ENCODE results near the gene BOLA2B. TPM values are rescaled to one million over a fixed set of nuclear protein-coding genes. Genes with fewer than 3 reads are reported as not detected.

BOLA2B gene
- total and polyA plus RNA-seq, 4 experiments from 2014 or later = 62.1 to 169 (median 111) TPM

DNA sequence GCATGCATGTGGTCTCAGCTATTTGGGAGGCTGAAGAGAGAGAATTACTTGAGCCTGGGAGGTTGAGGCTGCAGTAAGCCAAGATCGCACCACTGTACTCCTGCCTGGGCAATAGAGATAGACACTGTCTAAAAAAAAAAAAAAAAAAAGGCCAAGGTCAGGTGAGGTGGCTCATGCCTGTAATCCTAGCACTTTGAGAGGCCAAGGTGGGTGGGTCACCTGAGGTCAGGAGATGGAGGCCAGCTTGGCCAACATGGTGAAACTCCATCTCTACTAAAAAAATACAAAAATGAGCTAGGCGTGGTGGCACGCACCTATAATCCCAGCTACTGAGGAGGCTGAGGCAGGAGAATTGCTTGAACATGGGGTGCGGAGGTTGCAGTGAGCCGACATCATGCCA, 38.3 kb downstream of the BOLA2B start:
- Histone ChIP-seq H3K4me3 (ENCODE audit: low read length in 2 of 2) (no peak overlapping the region), H3K36me3 (ENCODE audit: insufficient read depth, low read length) (no peaks in the 10 kb centered on the region), H3K27me3 (ENCODE audit: insufficient read depth, low read length) (no peaks in the 10 kb centered on the region), H3K9me3 (ENCODE audit: control insufficient read depth in 1 of 2, low read length in 2 of 2) (no peaks in the 10 kb centered on the region), H3K27ac (ENCODE audit: low read depth, low read length) (no peak overlapping the region), H3K4me1 (ENCODE audit: insufficient read depth, low read length) (no peaks in the 10 kb centered on the region)
- H3K27me3 Mint-ChIP-seq = no peaks in the 10 kb centered on the region
- H3K4me1 Mint-ChIP-seq = no peaks in the 10 kb centered on the region
- peaks cover 0 to 6% (median under 1%) of the 10 kb centered on the region in 8 donors for H3K9me3 Mint-ChIP-seq
- intact Hi-C loops (cut with micrococcal nuclease) = no loop called here
- DNase-seq = no peak
- H3K4me3 Mint-ChIP-seq = no peak overlapping the region
- H3K27ac Mint-ChIP-seq = no peak overlapping the region
- POLR2A ChIA-PET (ENCODE audit: partially characterized antibody) = no interaction called here
- CTCF ChIA-PET (ENCODE audit: partially characterized antibody) = interaction anchor here (1.8 kb wide), 1 partner anchor 12 kb away, joined by 4 read pairs; no protein-coding TSS in a partner anchor
- no peaks in the 10 kb centered on the region for H3K36me3 Mint-ChIP-seq

GRCh38 chr16:30152517-30152916, 40.9 kb downstream of the BOLA2B start:
- no peak overlapping the region for H3K27ac ChIP-seq (ENCODE audit: low read depth, low read length)
- H3K9me3 ChIP-seq (ENCODE audit: control insufficient read depth in 1 of 2, low read length in 2 of 2) = peaks cover 0 to 6% of the 10 kb centered on the region in 2 donors
- POLR2A ChIA-PET (ENCODE audit: partially characterized antibody) = interaction anchor here (1.4 kb wide), 1 partner anchor 31 kb away, joined by 4 read pairs; the partner anchor contains the start of gene CORO1A
- intact Hi-C loops (cut with micrococcal nuclease) = no loop called here
- Mint-ChIP-seq H3K27ac (no peak overlapping the region), H3K27me3 (no peaks in the 10 kb centered on the region), H3K4me1 (no peaks in the 10 kb centered on the region), H3K4me3 (no peak overlapping the region), H3K9me3 (peaks cover 0 to 21% (median 9%) of the 10 kb centered on the region in 8 donors), H3K36me3 (no peaks in the 10 kb centered on the region)
- CTCF ChIA-PET (ENCODE audit: partially characterized antibody) = no interaction called here
- no peak for DNase-seq
- H3K4me1 ChIP-seq (ENCODE audit: insufficient read depth, low read length) = no peaks in the 10 kb centered on the region
- H3K27me3 ChIP-seq (ENCODE audit: insufficient read depth, low read length) = no peaks in the 10 kb centered on the region
- no peak overlapping the region for H3K4me3 ChIP-seq (ENCODE audit: low read length in 2 of 2)
- no peaks in the 10 kb centered on the region for H3K36me3 ChIP-seq (ENCODE audit: insufficient read depth, low read length)

GRCh38 chr16:30151091-30151490, 42.4 kb downstream of the BOLA2B start:
- Mint-ChIP-seq H3K27me3 (no peaks in the 10 kb centered on the region), H3K36me3 (no peaks in the 10 kb centered on the region), H3K4me3 (no peak overlapping the region), H3K4me1 (no peaks in the 10 kb centered on the region), H3K27ac (no peak overlapping the region), H3K9me3 (peaks cover 0 to 21% (median 9%) of the 10 kb centered on the region in 8 donors)
- H3K4me3 ChIP-seq (ENCODE audit: low read length in 2 of 2) = no peak overlapping the region
- no peak for DNase-seq
- POLR2A ChIA-PET (ENCODE audit: partially characterized antibody) = no interaction called here
- CTCF ChIA-PET (ENCODE audit: partially characterized antibody) = interaction anchor here (0.6 to 1.0 kb wide), 4 partner anchors 129 to 258 kb away, joined by 3 read pairs; no protein-coding TSS in a partner anchor
- H3K9me3 ChIP-seq (ENCODE audit: control insufficient read depth in 1 of 2, low read length in 2 of 2) = peaks cover 0 to 6% of the 10 kb centered on the region in 2 donors
- H3K27ac ChIP-seq (ENCODE audit: low read depth, low read length) = no peak overlapping the region
- H3K4me1 ChIP-seq (ENCODE audit: insufficient read depth, low read length) = no peaks in the 10 kb centered on the region
- no peaks in the 10 kb centered on the region for H3K27me3 ChIP-seq (ENCODE audit: insufficient read depth, low read length)
- no peaks in the 10 kb centered on the region for H3K36me3 ChIP-seq (ENCODE audit: insufficient read depth, low read length)
- intact Hi-C loops (cut with micrococcal nuclease) = no loop called here

GRCh38 chr16:30149250-30149930, 44.1 kb downstream of the BOLA2B start:
- intact Hi-C loops (cut with micrococcal nuclease) = no loop called here
- Histone ChIP-seq H3K9me3 (ENCODE audit: control insufficient read depth in 1 of 2, low read length in 2 of 2) (peaks cover 0 to 6% of the 10 kb centered on the region in 2 donors), H3K4me1 (ENCODE audit: insufficient read depth, low read length) (no peaks in the 10 kb centered on the region), H3K27ac (ENCODE audit: low read depth, low read length) (no peak overlapping the region), H3K27me3 (ENCODE audit: insufficient read depth, low read length) (no peaks in the 10 kb centered on the region), H3K4me3 (ENCODE audit: low read length in 2 of 2) (no peak overlapping the region), H3K36me3 (ENCODE audit: insufficient read depth, low read length) (no peaks in the 10 kb centered on the region)
- H3K4me1 Mint-ChIP-seq = peaks cover 0 to 5% (median 0%) of the 10 kb centered on the region in 4 donors
- DNase-seq = no peak
- H3K9me3 Mint-ChIP-seq = peaks cover 0 to 21% (median 9%) of the 10 kb centered on the region in 8 donors
- H3K36me3 Mint-ChIP-seq = no peaks in the 10 kb centered on the region
- no peak overlapping the region for H3K4me3 Mint-ChIP-seq
- CTCF ChIA-PET (ENCODE audit: partially characterized antibody) = no interaction called here
- POLR2A ChIA-PET (ENCODE audit: partially characterized antibody) = no interaction called here
- H3K27me3 Mint-ChIP-seq = no peaks in the 10 kb centered on the region
- no peak overlapping the region for H3K27ac Mint-ChIP-seq

DNA sequence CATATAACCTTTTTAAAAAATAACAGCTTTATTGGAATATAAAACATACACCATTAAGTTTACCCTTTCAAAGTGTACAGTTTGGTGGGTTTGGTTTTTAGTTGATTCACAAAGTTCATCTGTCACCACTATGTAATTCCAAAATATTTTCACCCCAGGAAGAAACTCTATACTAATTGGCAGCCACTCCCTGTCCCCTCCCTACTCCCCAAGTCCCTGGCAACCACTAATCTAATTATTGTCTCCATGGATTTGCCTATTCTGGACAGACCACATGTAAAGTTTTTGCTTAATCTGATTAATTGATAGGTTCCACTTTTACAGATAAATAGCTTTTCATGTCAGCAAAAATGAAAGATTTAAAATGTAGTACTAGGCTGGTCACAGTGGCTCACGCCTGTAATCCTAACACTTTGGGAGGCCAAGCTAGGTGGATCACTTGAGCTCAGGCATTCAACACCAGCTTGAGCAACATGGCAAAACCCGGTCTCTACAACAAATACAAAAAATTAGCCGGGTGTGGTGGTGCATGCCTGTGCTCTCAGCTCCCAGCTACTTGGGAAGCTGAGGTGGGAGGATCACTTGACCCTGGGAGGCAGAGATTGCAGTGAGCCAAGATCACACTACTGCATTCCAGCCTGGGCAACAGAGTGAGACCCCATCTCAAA, 45.5 kb downstream of the BOLA2B start:
- peaks cover 6% of the 10 kb centered on the region for H3K4me1 ChIP-seq (ENCODE audit: insufficient read depth, low read length)
- intact Hi-C loops (cut with micrococcal nuclease) = no loop called here
- DNase-seq = no peak
- H3K36me3 Mint-ChIP-seq = no peaks in the 10 kb centered on the region
- peaks cover 5 to 11% (median 5%) of the 10 kb centered on the region in 4 donors for H3K4me1 Mint-ChIP-seq
- ChIA-PET POLR2A (ENCODE audit: partially characterized antibody) (interaction anchor here (1.5 kb wide), 1 partner anchor 36 kb away, joined by 4 read pairs; the partner anchor contains the start of gene CORO1A), CTCF (ENCODE audit: partially characterized antibody) (interaction anchor here (1.2 kb wide), 1 partner anchor 40 kb away, joined by 3 read pairs; no protein-coding TSS in a partner anchor)
- H3K27me3 ChIP-seq (ENCODE audit: insufficient read depth, low read length) = no peaks in the 10 kb centered on the region
- H3K4me3 Mint-ChIP-seq = no peak overlapping the region
- no peak overlapping the region for H3K27ac Mint-ChIP-seq
- H3K4me3 ChIP-seq (ENCODE audit: low read length in 2 of 2) = no peak overlapping the region
- H3K9me3 Mint-ChIP-seq = peaks cover 0 to 21% (median 9%) of the 10 kb centered on the region in 8 donors
- H3K36me3 ChIP-seq (ENCODE audit: insufficient read depth, low read length) = no peaks in the 10 kb centered on the region
- H3K9me3 ChIP-seq (ENCODE audit: control insufficient read depth in 1 of 2, low read length in 2 of 2) = peaks cover 0 to 6% of the 10 kb centered on the region in 2 donors
- no peak overlapping the region for H3K27ac ChIP-seq (ENCODE audit: low read depth, low read length)
- no peaks in the 10 kb centered on the region for H3K27me3 Mint-ChIP-seq

DNA sequence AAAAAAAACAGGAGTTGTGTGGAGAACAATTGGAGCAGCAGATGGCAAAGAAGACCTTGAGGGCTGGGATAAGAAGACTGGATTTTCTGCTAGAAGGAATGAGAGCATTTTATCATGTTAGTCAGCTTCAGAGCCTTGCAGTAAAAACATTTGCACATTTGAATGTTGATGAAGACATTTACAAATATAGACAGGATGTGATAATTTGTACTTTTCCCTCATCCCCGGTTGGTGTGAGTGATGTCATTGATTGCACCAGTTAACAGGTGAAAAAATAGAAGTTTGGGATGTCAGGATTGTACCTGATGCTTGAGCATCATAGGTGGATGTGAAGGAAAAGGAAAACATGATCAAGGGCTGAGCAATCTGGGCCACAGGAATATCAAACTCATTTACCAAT, 47.8 kb downstream of the BOLA2B start:
- intact Hi-C loops (cut with micrococcal nuclease) = no loop called here
- Histone ChIP-seq H3K27me3 (ENCODE audit: insufficient read depth, low read length) (no peaks in the 10 kb centered on the region), H3K36me3 (ENCODE audit: insufficient read depth, low read length) (no peaks in the 10 kb centered on the region), H3K27ac (ENCODE audit: low read depth, low read length) (no peak overlapping the region), H3K9me3 (ENCODE audit: control insufficient read depth in 1 of 2, low read length in 2 of 2) (peaks cover 0 to 6% of the 10 kb centered on the region in 2 donors), H3K4me1 (ENCODE audit: insufficient read depth, low read length) (peaks cover 7% of the 10 kb centered on the region), H3K4me3 (ENCODE audit: low read length in 2 of 2) (no peak overlapping the region)
- POLR2A ChIA-PET (ENCODE audit: partially characterized antibody) = no interaction called here
- CTCF ChIA-PET (ENCODE audit: partially characterized antibody) = no interaction called here
- DNase-seq = no peak
- Mint-ChIP-seq H3K4me3 (no peak overlapping the region), H3K9me3 (peaks cover 0 to 18% (median 8%) of the 10 kb centered on the region in 8 donors), H3K27me3 (no peaks in the 10 kb centered on the region), H3K27ac (peak overlapping the region in 1 of 7 donors; percentile 26), H3K36me3 (no peaks in the 10 kb centered on the region), H3K4me1 (peaks cover 5 to 11% (median 7%) of the 10 kb centered on the region in 4 donors)

- no peak for DNase-seq
- H3K4me3 ChIP-seq (ENCODE audit: low read length in 2 of 2) = no peak overlapping the region
- H3K27ac Mint-ChIP-seq = no peak overlapping the region
- CTCF ChIA-PET (ENCODE audit: partially characterized antibody) = no interaction called here
- POLR2A ChIA-PET (ENCODE audit: partially characterized antibody) = no interaction called here
- H3K27me3 Mint-ChIP-seq = no peaks in the 10 kb centered on the region
- H3K4me1 ChIP-seq (ENCODE audit: insufficient read depth, low read length) = peaks cover 10% of the 10 kb centered on the region
- no peaks in the 10 kb centered on the region for H3K36me3 Mint-ChIP-seq
- H3K4me3 Mint-ChIP-seq = no peak overlapping the region
- intact Hi-C loops (cut with micrococcal nuclease) = no loop called here
- H3K27ac ChIP-seq (ENCODE audit: low read depth, low read length) = no peak overlapping the region
- peaks cover 0 to 6% of the 10 kb centered on the region in 2 donors for H3K9me3 ChIP-seq (ENCODE audit: control insufficient read depth in 1 of 2, low read length in 2 of 2)
- peaks cover 0 to 15% (median 8%) of the 10 kb centered on the region in 8 donors for H3K9me3 Mint-ChIP-seq
- H3K36me3 ChIP-seq (ENCODE audit: insufficient read depth, low read length) = no peaks in the 10 kb centered on the region
- H3K4me1 Mint-ChIP-seq = peaks cover 6 to 17% (median 9%) of the 10 kb centered on the region in 4 donors
- no peaks in the 10 kb centered on the region for H3K27me3 ChIP-seq (ENCODE audit: insufficient read depth, low read length)
Observed at GRCh38 chr16:30144917-30145316, 48.5 kb downstream of the BOLA2B start.
